HepG2 (cell line): ENCODE results near the gene ABCB6. TPM values are rescaled to one million over a fixed set of nuclear protein-coding genes. Genes with fewer than 3 reads are reported as not detected.

ENCODE experiments used
- BCL6 ChIP-seq: IDR thresholded peaks from 2 replicates; pipeline ENCODE4 v1.6.1; 2016; ENCODE audit warnings: missing genetic modification reagents, missing compliant biosample characterization
- CBX1 ChIP-seq: IDR thresholded peaks from one replicate; pipeline ENCODE4 v1.6.1; 2016; ENCODE audit warnings: antibody characterized with exemption, low read depth
- HNF4G ChIP-seq, 2 experiments: sonication (generic) in 1 of 2; formaldehyde crosslinking in 1 of 2; IDR thresholded peaks; 2 replicates each; pipeline versions ENCODE4 v1.4.0 to v1.6.1; 2011 to 2020; ENCODE audit warnings: borderline replicate concordance in 2 of 2, low read depth in 2 of 2, mild to moderate bottlenecking in 2 of 2, low read length in 1 of 2, missing genetic modification reagents in 1 of 2, moderate library complexity in 1 of 2
- IRX3 ChIP-seq: sonication (generic); formaldehyde crosslinking; IDR thresholded peaks from 2 replicates; pipeline ENCODE4 v1.8.1; 2023; ENCODE audit warnings: mild to moderate bottlenecking, low read depth, missing genetic modification reagents, borderline replicate concordance
- MED13 ChIP-seq: sonication (generic); formaldehyde crosslinking; IDR thresholded peaks from 2 replicates; pipeline ENCODE4 v1.5.0; 2020; ENCODE audit warnings: missing genetic modification reagents
- NBN ChIP-seq: fragments of 450-650 bp; conservative IDR thresholded peaks from 2 replicates; pipeline ENCODE4 v1.6.1; 2017
- ONECUT2 ChIP-seq: sonication (generic); formaldehyde crosslinking; IDR thresholded peaks from 2 replicates; pipeline ENCODE4 v1.4.0; 2020; ENCODE audit warnings: missing genetic modification reagents
- PHF20 ChIP-seq: sonication (generic); formaldehyde crosslinking; IDR thresholded peaks from 2 replicates; pipeline ENCODE4 v1.5.0; 2020; ENCODE audit warnings: mild to moderate bottlenecking, missing genetic modification reagents
- SMAD9 ChIP-seq: sonication (generic); formaldehyde crosslinking; IDR thresholded peaks from 2 replicates; pipeline ENCODE4 v1.5.1; 2020; ENCODE audit warnings: mild to moderate bottlenecking, missing genetic modification reagents
- ZBTB1 ChIP-seq: sonication (generic); formaldehyde crosslinking; IDR thresholded peaks from 2 replicates; pipeline ENCODE4 v1.4.0; 2020; ENCODE audit warnings: missing genetic modification reagents, borderline replicate concordance
- ZFP82 ChIP-seq: sonication (generic); formaldehyde crosslinking; IDR thresholded peaks from 2 replicates; pipeline ENCODE4 v1.5.1; 2020; ENCODE audit warnings: mild to moderate bottlenecking, missing genetic modification reagents, borderline replicate concordance
- ZNF121 ChIP-seq: sonication (generic); formaldehyde crosslinking; IDR thresholded peaks from 2 replicates; pipeline ENCODE4 v1.5.0; 2020; ENCODE audit warnings: mild to moderate bottlenecking, missing genetic modification reagents
- ZNF335 ChIP-seq: sonication (generic); formaldehyde crosslinking; IDR thresholded peaks from 2 replicates; pipeline ENCODE4 v1.4.0; 2020; ENCODE audit warnings: missing genetic modification reagents
- ZNF367 ChIP-seq: sonication (generic); formaldehyde crosslinking; IDR thresholded peaks from 2 replicates; pipeline ENCODE4 v1.4.0; 2020; ENCODE audit warnings: missing genetic modification reagents, borderline replicate concordance
- ZNF431 ChIP-seq: sonication (generic); formaldehyde crosslinking; IDR thresholded peaks from 2 replicates; pipeline ENCODE4 v1.9.0; 2022; ENCODE audit warnings: missing genetic modification reagents, low read depth, mild to moderate bottlenecking, borderline replicate concordance
- ZNF616 ChIP-seq: sonication (generic); formaldehyde crosslinking; IDR thresholded peaks from 2 replicates; pipeline ENCODE4 v1.5.0; 2020; ENCODE audit warnings: low read depth, mild to moderate bottlenecking, missing genetic modification reagents
- ZNF775 ChIP-seq: sonication (generic); formaldehyde crosslinking; IDR thresholded peaks from 2 replicates; pipeline ENCODE4 v1.4.0; 2020; ENCODE audit warnings: missing genetic modification reagents, mild to moderate bottlenecking, moderate library complexity, borderline replicate concordance
- polyA plus RNA-seq, 8 experiments: library from polyadenylated mRNA; depleted of rRNA in 3 of 8; stranded (reverse) in 7 of 8; unstranded in 1 of 8; fragments of >200 nt; fragmentation: Illumina TruSeq in 4 of 8; extraction: Trizol in 4 of 8; gene quantifications; 2 replicates each; pipeline versions ENCODE4 v1.2.1 to v1.2.3, GENCODE V29; 2011 to 2016; ENCODE audit warnings: low read depth in 4 of 8, missing spikeins in 1 of 8, mixed read lengths in 1 of 8; ENCODE audit not compliant: insufficient read depth in 1 of 8
- total RNA-seq, 5 experiments: library from RNA; depleted of rRNA; stranded (reverse); fragments of >200 nt; fragmentation: Illumina TruSeq; extraction: Trizol; gene quantifications; 2 replicates each; pipeline ENCODE4 v1.2.3, GENCODE V29; 2016; ENCODE audit warnings: low read depth in 1 of 5
- TF ChIP-seq, protein P1 (sequence below): sonication (generic); formaldehyde crosslinking; IDR thresholded peaks from 2 replicates; pipeline ENCODE4 v1.4.0; 2020; ENCODE audit warnings: missing genetic modification reagents, borderline replicate concordance
- TF ChIP-seq, protein P2 (sequence below): sonication (generic); formaldehyde crosslinking; IDR thresholded peaks from 2 replicates; pipeline ENCODE4 v1.5.0; 2020; ENCODE audit warnings: mild to moderate bottlenecking, missing genetic modification reagents
- TF ChIP-seq, protein P3 (sequence below): sonication (generic); IDR thresholded peaks from 2 replicates; pipeline ENCODE4 v1.6.1; 2016; ENCODE audit warnings: low read depth, borderline replicate concordance
- TF ChIP-seq, protein P4 (sequence below): sonication (generic); formaldehyde crosslinking; IDR thresholded peaks from 2 replicates; pipeline ENCODE4 v1.4.0; 2020; ENCODE audit warnings: missing genetic modification reagents

ABCB6 gene
- total and polyA plus RNA-seq, 2 of the 13 experiments (the other 11 are each of a cell fraction or from before 2014, with no cell fraction given), result 91.1 to 137 TPM

DNA sequence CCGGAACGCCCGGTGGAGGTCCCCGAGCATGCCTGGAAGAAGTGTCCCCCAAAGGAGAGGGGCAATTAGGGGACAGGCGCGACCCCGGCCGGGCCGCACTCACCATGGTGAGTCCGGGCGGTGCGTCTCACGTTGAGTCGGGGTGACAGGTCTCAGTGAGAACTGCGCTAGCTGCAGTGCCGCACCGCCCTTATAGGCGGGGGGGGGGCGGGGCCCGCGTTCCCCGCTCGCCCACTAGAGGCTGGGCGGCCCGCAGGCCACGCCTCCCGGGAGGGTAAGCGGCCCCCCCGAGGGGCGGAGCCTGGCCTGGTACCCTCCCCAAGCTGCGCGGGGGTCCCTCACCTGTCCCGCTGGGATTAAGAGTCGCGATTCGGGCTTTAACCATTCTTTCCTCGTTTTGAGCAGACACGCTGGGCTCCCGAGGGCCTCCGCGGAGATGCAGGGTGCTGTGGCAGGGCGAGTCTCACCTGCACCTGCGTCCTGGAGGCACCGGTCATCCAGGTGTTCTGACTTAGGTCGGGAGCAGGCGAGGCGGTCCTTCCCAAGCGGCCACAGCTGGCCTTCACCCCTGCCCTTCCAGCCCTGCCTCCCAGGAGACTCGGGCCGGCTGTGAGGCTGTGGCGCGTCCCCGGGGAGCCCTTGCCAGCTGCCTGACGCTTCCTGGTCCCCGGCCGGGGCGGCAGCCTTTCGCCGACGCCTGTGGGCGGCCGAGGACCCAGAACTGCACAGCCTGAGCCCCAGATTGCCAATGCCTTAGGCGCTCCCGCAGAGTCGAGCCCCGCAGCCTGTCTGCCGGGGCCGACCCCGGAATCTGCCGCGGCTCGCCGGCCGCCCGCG lies 35.2 kb upstream of the ABCB6 start, which contains the start of gene TUBA4A (continued):
- TF ChIP-seq, protein P1, sequence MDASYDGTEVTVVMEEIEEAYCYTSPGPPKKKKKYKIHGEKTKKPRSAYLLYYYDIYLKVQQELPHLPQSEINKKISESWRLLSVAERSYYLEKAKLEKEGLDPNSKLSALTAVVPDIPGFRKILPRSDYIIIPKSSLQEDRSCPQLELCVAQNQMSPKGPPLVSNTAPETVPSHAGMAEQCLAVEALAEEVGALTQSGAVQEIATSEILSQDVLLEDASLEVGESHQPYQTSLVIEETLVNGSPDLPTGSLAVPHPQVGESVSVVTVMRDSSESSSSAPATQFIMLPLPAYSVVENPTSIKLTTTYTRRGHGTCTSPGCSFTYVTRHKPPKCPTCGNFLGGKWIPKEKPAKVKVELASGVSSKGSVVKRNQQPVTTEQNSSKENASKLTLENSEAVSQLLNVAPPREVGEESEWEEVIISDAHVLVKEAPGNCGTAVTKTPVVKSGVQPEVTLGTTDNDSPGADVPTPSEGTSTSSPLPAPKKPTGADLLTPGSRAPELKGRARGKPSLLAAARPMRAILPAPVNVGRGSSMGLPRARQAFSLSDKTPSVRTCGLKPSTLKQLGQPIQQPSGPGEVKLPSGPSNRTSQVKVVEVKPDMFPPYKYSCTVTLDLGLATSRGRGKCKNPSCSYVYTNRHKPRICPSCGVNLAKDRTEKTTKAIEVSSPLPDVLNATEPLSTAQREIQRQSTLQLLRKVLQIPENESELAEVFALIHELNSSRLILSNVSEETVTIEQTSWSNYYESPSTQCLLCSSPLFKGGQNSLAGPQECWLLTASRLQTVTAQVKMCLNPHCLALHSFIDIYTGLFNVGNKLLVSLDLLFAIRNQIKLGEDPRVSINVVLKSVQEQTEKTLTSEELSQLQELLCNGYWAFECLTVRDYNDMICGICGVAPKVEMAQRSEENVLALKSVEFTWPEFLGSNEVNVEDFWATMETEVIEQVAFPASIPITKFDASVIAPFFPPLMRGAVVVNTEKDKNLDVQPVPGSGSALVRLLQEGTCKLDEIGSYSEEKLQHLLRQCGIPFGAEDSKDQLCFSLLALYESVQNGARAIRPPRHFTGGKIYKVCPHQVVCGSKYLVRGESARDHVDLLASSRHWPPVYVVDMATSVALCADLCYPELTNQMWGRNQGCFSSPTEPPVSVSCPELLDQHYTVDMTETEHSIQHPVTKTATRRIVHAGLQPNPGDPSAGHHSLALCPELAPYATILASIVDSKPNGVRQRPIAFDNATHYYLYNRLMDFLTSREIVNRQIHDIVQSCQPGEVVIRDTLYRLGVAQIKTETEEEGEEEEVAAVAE (CRISPR knock-in tag), result no peak
- TF ChIP-seq ZNF775 (CRISPR knock-in tag), result no peak
- TF ChIP-seq ZFP82 (CRISPR knock-in tag), result no peak
- TF ChIP-seq PHF20 (CRISPR knock-in tag), result no peak
- peak; percentile 38; the same call in 1 of the 2 replicates for TF ChIP-seq ZNF121 (CRISPR knock-in tag)
- no peak for TF ChIP-seq HNF4G (IDR thresholded peaks at IDR 0.05; ENCODE audit: borderline replicate concordance, low read depth, low read length)
- no peak for TF ChIP-seq HNF4G (CRISPR knock-in tag; IDR thresholded peaks at IDR 0.05; ENCODE audit: borderline replicate concordance, low read depth)
- no peak for TF ChIP-seq ZNF431 (CRISPR knock-in tag)
- TF ChIP-seq, protein P2, sequence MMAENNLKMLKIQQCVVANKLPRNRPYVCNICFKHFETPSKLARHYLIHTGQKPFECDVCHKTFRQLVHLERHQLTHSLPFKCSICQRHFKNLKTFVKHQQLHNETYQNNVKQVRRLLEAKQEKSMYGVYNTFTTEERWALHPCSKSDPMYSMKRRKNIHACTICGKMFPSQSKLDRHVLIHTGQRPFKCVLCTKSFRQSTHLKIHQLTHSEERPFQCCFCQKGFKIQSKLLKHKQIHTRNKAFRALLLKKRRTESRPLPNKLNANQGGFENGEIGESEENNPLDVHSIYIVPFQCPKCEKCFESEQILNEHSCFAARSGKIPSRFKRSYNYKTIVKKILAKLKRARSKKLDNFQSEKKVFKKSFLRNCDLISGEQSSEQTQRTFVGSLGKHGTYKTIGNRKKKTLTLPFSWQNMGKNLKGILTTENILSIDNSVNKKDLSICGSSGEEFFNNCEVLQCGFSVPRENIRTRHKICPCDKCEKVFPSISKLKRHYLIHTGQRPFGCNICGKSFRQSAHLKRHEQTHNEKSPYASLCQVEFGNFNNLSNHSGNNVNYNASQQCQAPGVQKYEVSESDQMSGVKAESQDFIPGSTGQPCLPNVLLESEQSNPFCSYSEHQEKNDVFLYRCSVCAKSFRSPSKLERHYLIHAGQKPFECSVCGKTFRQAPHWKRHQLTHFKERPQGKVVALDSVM, result peak; percentile 73
- TF ChIP-seq NBN, result no peak
- TF ChIP-seq ZNF335 (CRISPR knock-in tag), result no peak
- TF ChIP-seq CBX1, result no peak
- TF ChIP-seq ZNF616 (CRISPR knock-in tag), result no peak
- TF ChIP-seq IRX3 (CRISPR knock-in tag), result no peak
- 0 out of 2 replicates have a peak, but pooled peaks have one; percentile 24 for TF ChIP-seq SMAD9
- TF ChIP-seq ONECUT2, result no peak
- TF ChIP-seq ZNF367 (CRISPR knock-in tag), result 0 out of 2 replicates have a peak, but pooled peaks have one; percentile 23
- TF ChIP-seq, protein P3, sequence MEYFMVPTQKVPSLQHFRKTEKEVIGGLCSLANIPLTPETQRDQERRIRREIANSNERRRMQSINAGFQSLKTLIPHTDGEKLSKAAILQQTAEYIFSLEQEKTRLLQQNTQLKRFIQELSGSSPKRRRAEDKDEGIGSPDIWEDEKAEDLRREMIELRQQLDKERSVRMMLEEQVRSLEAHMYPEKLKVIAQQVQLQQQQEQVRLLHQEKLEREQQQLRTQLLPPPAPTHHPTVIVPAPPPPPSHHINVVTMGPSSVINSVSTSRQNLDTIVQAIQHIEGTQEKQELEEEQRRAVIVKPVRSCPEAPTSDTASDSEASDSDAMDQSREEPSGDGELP, result no peak; the same call in 1 of the 2 replicates
- TF ChIP-seq BCL6 (CRISPR knock-in tag), result no peak
- 0 out of 2 replicates have a peak, but pooled peaks have one; percentile 41 for TF ChIP-seq MED13 (CRISPR knock-in tag)
- TF ChIP-seq ZBTB1 (CRISPR knock-in tag), result no peak
- TF ChIP-seq, protein P4, sequence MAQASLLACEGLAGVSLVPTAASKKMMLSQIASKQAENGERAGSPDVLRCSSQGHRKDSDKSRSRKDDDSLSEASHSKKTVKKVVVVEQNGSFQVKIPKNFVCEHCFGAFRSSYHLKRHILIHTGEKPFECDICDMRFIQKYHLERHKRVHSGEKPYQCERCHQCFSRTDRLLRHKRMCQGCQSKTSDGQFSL (CRISPR knock-in tag), result peak; percentile 90
